GM23338 (cell line): Measurements from ENCODE around the gene MCCC1. TPM values are rescaled to one million over a fixed set of nuclear protein-coding genes. Genes with fewer than 3 reads are reported as not detected.

ENCODE experiments used
- ATAC-seq: fragments of 200-7000 bp; cut with Tn5 transposase; 3 replicates; pipeline ENCODE4 v1.9.1; 2020
- DNase-seq: peaks from one replicate; pipeline ENCODE4 v3.0.0-alpha.2; 2015; ENCODE audit warnings: low spot score
- H2AFZ ChIP-seq: fragments of 200-600 bp; sonication (generic); 2 replicates; pipeline ENCODE4 v1.8.0; 2016; ENCODE audit warnings: antibody characterized with exemption, mild to moderate bottlenecking, moderate library complexity
- H3F3A ChIP-seq: fragments of 200-600 bp; sonication (generic); replicated peaks from 2 replicates; pipeline ENCODE4 v1.8.0; 2017; ENCODE audit warnings: antibody characterized with exemption, mixed run types, low read depth
- H3K27ac ChIP-seq: fragments of 200-600 bp; sonication (generic); 2 replicates; pipeline ENCODE4 v1.6.1; 2016; ENCODE audit warnings: low read depth
- H3K27me3 ChIP-seq: fragments of 200-600 bp; sonication (generic); 2 replicates; pipeline ENCODE4 v1.8.0; 2016; ENCODE audit warnings: mild to moderate bottlenecking, mixed run types, moderate library complexity; ENCODE audit not compliant: insufficient read depth
- H3K36me3 ChIP-seq: fragments of 200-600 bp; sonication (generic); 2 replicates; pipeline ENCODE4 v1.8.0; 2016; ENCODE audit warnings: mild to moderate bottlenecking; ENCODE audit not compliant: insufficient read depth
- H3K4me1 ChIP-seq: fragments of 200-600 bp; sonication (generic); 2 replicates; pipeline ENCODE4 v1.8.0; 2016; ENCODE audit warnings: mild to moderate bottlenecking, moderate library complexity; ENCODE audit not compliant: insufficient read depth
- H3K4me2 ChIP-seq: fragments of 200-600 bp; sonication (generic); 2 replicates; pipeline ENCODE4 v1.7.1; 2017; ENCODE audit warnings: mixed run types
- H3K4me3 ChIP-seq: fragments of 200-600 bp; sonication (generic); 2 replicates; pipeline ENCODE4 v1.6.1; 2016; ENCODE audit warnings: mixed run types
- H3K79me2 ChIP-seq: fragments of 200-600 bp; sonication (generic); replicated peaks from 2 replicates; pipeline ENCODE4 v1.8.0; 2017; ENCODE audit warnings: mild to moderate bottlenecking; ENCODE audit not compliant: insufficient read depth
- H3K9me2 ChIP-seq: fragments of 200-600 bp; sonication (generic); 2 replicates; pipeline ENCODE4 v1.8.0; 2017; ENCODE audit not compliant: insufficient read depth
- H4K20me1 ChIP-seq: fragments of 200-600 bp; sonication (generic); replicated peaks from 2 replicates; pipeline ENCODE4 v1.8.0; 2017; ENCODE audit warnings: mild to moderate bottlenecking; ENCODE audit not compliant: insufficient read depth
- H3K27ac Mint-ChIP-seq: 2 replicates; pipeline ENCODE4 v1.8.0; 2020; ENCODE audit warnings: inconsistent platforms, mild to moderate bottlenecking, moderate library complexity, mixed read lengths
- H3K27me3 Mint-ChIP-seq: 3 replicates; pipeline ENCODE4 v1.8.0; 2022; ENCODE audit warnings: low read depth, mild to moderate bottlenecking, moderate library complexity, mixed read lengths, inconsistent platforms; ENCODE audit not compliant: insufficient read depth, poor library complexity
- H3K36me3 Mint-ChIP-seq: 3 replicates; pipeline ENCODE4 v1.8.0; 2021; ENCODE audit warnings: low read depth, mild to moderate bottlenecking, inconsistent platforms, moderate library complexity, mixed read lengths
- H3K4me1 Mint-ChIP-seq: 3 replicates; pipeline ENCODE4 v1.8.0; 2020; ENCODE audit warnings: mild to moderate bottlenecking, inconsistent platforms, mixed read lengths
- H3K4me3 Mint-ChIP-seq: 3 replicates; pipeline ENCODE4 v1.8.0; 2021; ENCODE audit warnings: moderate library complexity, mild to moderate bottlenecking, inconsistent platforms, mixed read lengths
- H3K9me3 Mint-ChIP-seq: 3 replicates; pipeline ENCODE4 v1.8.0; 2020; ENCODE audit warnings: moderate library complexity, mild to moderate bottlenecking, inconsistent platforms, mixed read lengths
- CREB1 ChIP-seq: fragments of 250-450 bp; sonication (Bioruptor Pico); IDR thresholded peaks from 2 replicates; pipeline ENCODE4 v1.5.0; 2020; ENCODE audit warnings: low read depth, mild to moderate bottlenecking, moderate library complexity
- ETS1 ChIP-seq: IDR thresholded peaks from 2 replicates; pipeline ENCODE4 v1.6.1; 2016; ENCODE audit warnings: antibody characterized with exemption
- EZH2 ChIP-seq: fragments of 200-600 bp; sonication (generic); IDR thresholded peaks from one replicate; pipeline ENCODE4 v1.8.0; 2017; ENCODE audit warnings: antibody characterized with exemption, mild to moderate bottlenecking, low read depth; ENCODE audit not compliant: unreplicated experiment
- JUNB ChIP-seq: IDR thresholded peaks from one replicate; pipeline ENCODE4 v1.6.1; 2016; ENCODE audit warnings: antibody characterized with exemption; ENCODE audit not compliant: unreplicated experiment
- POLR2AphosphoS5 ChIP-seq: IDR thresholded peaks from 2 replicates; pipeline ENCODE4 v1.6.1; 2016; ENCODE audit warnings: antibody characterized with exemption, low read depth
- REST ChIP-seq: IDR thresholded peaks from one replicate; pipeline ENCODE4 v1.6.1; 2018; ENCODE audit warnings: antibody characterized with exemption; ENCODE audit not compliant: unreplicated experiment
- ZNF331 ChIP-seq: fragments of 250-450 bp; sonication (Bioruptor Pico); IDR thresholded peaks from 2 replicates; pipeline ENCODE4 v1.5.0; 2020; ENCODE audit warnings: low read depth, mild to moderate bottlenecking, moderate library complexity
- ZNF462 ChIP-seq: fragments of 250-450 bp; sonication (Bioruptor Pico); IDR thresholded peaks from 2 replicates; pipeline ENCODE4 v1.5.0; 2020; ENCODE audit warnings: mild to moderate bottlenecking, moderate library complexity
- polyA plus RNA-seq: library from polyadenylated mRNA; unstranded; fragments of >200 nt; fragmentation: Nextera tagmentation; extraction: Ambion mirVana; gene quantifications from 2 replicates; pipeline ENCODE4 v1.2.1, GENCODE V29; 2016
- total RNA-seq: library from RNA; depleted of rRNA; stranded (reverse); fragments of >200 nt; shearing (Covaris generic); gene quantifications from 2 replicates; pipeline ENCODE4 v1.2.3, GENCODE V29; 2014
- TF ChIP-seq, protein P1 (sequence below), 2 experiments: fragments of 200-600 bp in 1 of 2; sonication (generic) in 1 of 2; conservative IDR thresholded peaks; 2 replicates each; pipeline versions ENCODE4 v1.5.1 to v1.6.1; 2016 to 2017; ENCODE audit warnings: antibody characterized with exemption in 2 of 2, low read depth in 2 of 2, mild to moderate bottlenecking in 2 of 2, moderate library complexity in 1 of 2

MCCC1 gene
- total and polyA plus RNA-seq, 2 experiments from 2014 or later = 20.2 to 24.2 TPM

DNA sequence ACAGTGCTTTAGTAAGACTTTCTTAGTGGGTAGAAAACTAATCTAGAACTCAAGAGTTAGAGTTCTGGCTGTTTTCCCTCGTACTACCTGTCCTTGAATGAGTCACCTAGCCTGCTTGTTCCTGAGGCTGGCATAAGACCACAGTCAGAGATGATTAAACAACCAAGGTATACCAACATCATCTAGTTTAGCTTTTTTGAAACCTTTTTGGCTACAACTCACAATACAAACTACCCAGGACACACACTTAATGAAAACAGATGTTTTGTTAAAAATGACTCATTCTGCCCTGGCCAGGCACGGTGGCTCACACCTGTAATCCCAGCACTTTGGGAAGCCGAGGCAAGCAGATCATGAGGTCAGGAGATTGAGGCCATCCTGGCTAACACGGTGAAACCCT is 4.6 kb downstream of the MCCC1 start (continued):
- TF ChIP-seq ETS1 (no peak), POLR2AphosphoS5 (no peak)

- no peaks in the 10 kb centered on the region for H3K4me1 ChIP-seq
Observed at GRCh38 chr3:183092256-183092655, 7.0 kb downstream of the MCCC1 start.

More at GRCh38 chr3:183092256-183092655, 7.0 kb downstream of the MCCC1 start:
- no peak overlapping the region for H3K27ac ChIP-seq
- DNase-seq = no peak
- H3K27me3 ChIP-seq = no peaks in the 10 kb centered on the region
- Mint-ChIP-seq H3K27ac (no peak overlapping the region), H3K27me3 (peaks cover 2% of the 10 kb centered on the region), H3K4me1 (peaks cover 7% of the 10 kb centered on the region; the same call in 2 of the 3 replicates), H3K36me3 (peaks cover 27% of the 10 kb centered on the region), H3K9me3 (no peaks in the 10 kb centered on the region), H3K4me3 (no peak overlapping the region)
- H2AFZ ChIP-seq = no peak overlapping the region
- no peaks in the 10 kb centered on the region for H3K9me2 ChIP-seq
- H3K79me2 ChIP-seq = peaks cover 3% of the 10 kb centered on the region; the same call in 1 of the 2 replicates
- ATAC-seq = no peak
- H3F3A ChIP-seq = no peaks in the 10 kb centered on the region
- H3K36me3 ChIP-seq = no peaks in the 10 kb centered on the region; the same call in 1 of the 2 replicates
- no peaks in the 10 kb centered on the region; the same call in 1 of the 2 replicates for H4K20me1 ChIP-seq
- no peak overlapping the region for H3K4me3 ChIP-seq
- no peak for TF ChIP-seq JUNB
- no peak for TF ChIP-seq REST
- TF ChIP-seq EZH2 = no peak
- no peak for TF ChIP-seq ZNF331 (CRISPR knock-in tag)
- TF ChIP-seq ETS1 = no peak
- TF ChIP-seq ZNF462 (CRISPR knock-in tag) = no peak
- no peak for TF ChIP-seq CREB1 (CRISPR knock-in tag)
- TF ChIP-seq, protein P1, sequence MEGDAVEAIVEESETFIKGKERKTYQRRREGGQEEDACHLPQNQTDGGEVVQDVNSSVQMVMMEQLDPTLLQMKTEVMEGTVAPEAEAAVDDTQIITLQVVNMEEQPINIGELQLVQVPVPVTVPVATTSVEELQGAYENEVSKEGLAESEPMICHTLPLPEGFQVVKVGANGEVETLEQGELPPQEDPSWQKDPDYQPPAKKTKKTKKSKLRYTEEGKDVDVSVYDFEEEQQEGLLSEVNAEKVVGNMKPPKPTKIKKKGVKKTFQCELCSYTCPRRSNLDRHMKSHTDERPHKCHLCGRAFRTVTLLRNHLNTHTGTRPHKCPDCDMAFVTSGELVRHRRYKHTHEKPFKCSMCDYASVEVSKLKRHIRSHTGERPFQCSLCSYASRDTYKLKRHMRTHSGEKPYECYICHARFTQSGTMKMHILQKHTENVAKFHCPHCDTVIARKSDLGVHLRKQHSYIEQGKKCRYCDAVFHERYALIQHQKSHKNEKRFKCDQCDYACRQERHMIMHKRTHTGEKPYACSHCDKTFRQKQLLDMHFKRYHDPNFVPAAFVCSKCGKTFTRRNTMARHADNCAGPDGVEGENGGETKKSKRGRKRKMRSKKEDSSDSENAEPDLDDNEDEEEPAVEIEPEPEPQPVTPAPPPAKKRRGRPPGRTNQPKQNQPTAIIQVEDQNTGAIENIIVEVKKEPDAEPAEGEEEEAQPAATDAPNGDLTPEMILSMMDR (conservative IDR thresholded peaks at IDR 0.05; ENCODE audit: low read depth in 2 of 2) = no peak
- no peak overlapping the region for H3K4me2 ChIP-seq
